Dermis blood vessel endothelial cell (primary cell): ENCODE results near the gene CEMIP. TPM values are rescaled to one million over a fixed set of nuclear protein-coding genes. Genes with fewer than 3 reads are reported as not detected.

Source experiments
- DNase-seq: peaks from one replicate; pipeline ENCODE4 v3.0.0; 2010
- total RNA-seq: library from RNA; depleted of rRNA; stranded (reverse); fragments of >200 nt; gene quantifications from 2 replicates; pipeline ENCODE4 v1.2.3, GENCODE V29; 2014

The CEMIP gene
- total RNA-seq, 1 donor from 2014 or later: 0.85 TPM

GRCh38 chr15:80932989-80933388 is 153.8 kb downstream of the CEMIP start:
- no peak for DNase-seq

GRCh38 chr15:80934761-80935221 is 155.6 kb downstream of the CEMIP start:
- DNase-seq: peak; percentile 62

- DNase-seq: no peak
Measured at GRCh38 chr15:80936288-80937078, 157.3 kb downstream of the CEMIP start.

- no peak for DNase-seq
Measured at GRCh38 chr15:80937718-80938117, 158.5 kb downstream of the CEMIP start.

GRCh38 chr15:80939216-80939615 is 160.0 kb downstream of the CEMIP start:
- no peak for DNase-seq

GRCh38 chr15:80940331-80940730 is 161.2 kb downstream of the CEMIP start:
- no peak for DNase-seq

- DNase-seq: no peak
Measured at GRCh38 chr15:80940851-80941250, 161.7 kb downstream of the CEMIP start.

- DNase-seq: no peak
Measured at GRCh38 chr15:80942266-80942665, 163.1 kb downstream of the CEMIP start.

- DNase-seq: no peak
Measured at GRCh38 chr15:80942746-80943565, 163.8 kb downstream of the CEMIP start.

GRCh38 chr15:80944818-80945217 is 165.6 kb downstream of the CEMIP start:
- DNase-seq: no peak

GRCh38 chr15:80945605-80946004 is 166.4 kb downstream of the CEMIP start:
- DNase-seq: no peak

- no peak for DNase-seq
Measured at GRCh38 chr15:80946576-80946975, 167.4 kb downstream of the CEMIP start.

GRCh38 chr15:80948651-80949292 is 169.6 kb downstream of the CEMIP start:
- no peak for DNase-seq

- DNase-seq: no peak
Measured at GRCh38 chr15:80949756-80950155, 170.6 kb downstream of the CEMIP start.

GRCh38 chr15:80950291-80951078 is 171.3 kb downstream of the CEMIP start:
- DNase-seq: no peak

- DNase-seq: no peak
Measured at GRCh38 chr15:80951941-80952340, 172.8 kb downstream of the CEMIP start.

GRCh38 chr15:80953001-80953952 is 174.1 kb downstream of the CEMIP start:
- no peak for DNase-seq

GRCh38 chr15:80953953-80954778 is 175.0 kb downstream of the CEMIP start:
- no peak for DNase-seq

- peak; percentile 61 for DNase-seq
Measured at GRCh38 chr15:80955571-80956452, 176.6 kb downstream of the CEMIP start.
